CD14-positive monocyte (primary cell): Measurements from ENCODE around the gene PPP1R1B. TPM values are rescaled to one million over a fixed set of nuclear protein-coding genes. Genes with fewer than 3 reads are reported as not detected.

Source experiments
- DNase-seq, 3 donors: peaks; one replicate each; pipeline ENCODE4 v3.0.0-alpha.2; 2011 to 2022
- H2AFZ ChIP-seq: 2 replicates; pipeline ENCODE4 v1.6.0; 2012; ENCODE audit warnings: mild to moderate bottlenecking, low read depth, low read length, inconsistent platforms; ENCODE audit not compliant: insufficient read depth, poor library complexity, severe bottlenecking
- H3K27ac ChIP-seq, 2 donors: 1 replicate in 1 of 2; 2 replicates in 1 of 2; pipeline ENCODE4 v1.5.1; 2012 to 2013; ENCODE audit warnings: low read length in 2 of 2, control low read depth in 1 of 2, inconsistent platforms in 1 of 2, low read depth in 1 of 2, mild to moderate bottlenecking in 1 of 2
- H3K27me3 ChIP-seq, 2 donors: one replicate each; pipeline versions ENCODE4 v1.6.0 to v1.6.1; 2011 to 2013; ENCODE audit warnings: low read length in 2 of 2; ENCODE audit not compliant: control insufficient read depth in 2 of 2, insufficient read depth in 2 of 2
- H3K36me3 ChIP-seq, 2 donors: replicated peaks in 1 of 2; 1 replicate in 1 of 2; 2 replicates in 1 of 2; pipeline versions ENCODE4 v1.5.1 to v1.6.1; 2012 to 2013; ENCODE audit warnings: low read length in 2 of 2, control low read depth in 1 of 2, inconsistent platforms in 1 of 2, mild to moderate bottlenecking in 1 of 2; ENCODE audit not compliant: insufficient read depth in 2 of 2, control insufficient read depth in 1 of 2
- H3K4me1 ChIP-seq, 2 donors: 1 replicate in 1 of 2; 2 replicates in 1 of 2; pipeline versions ENCODE4 v1.5.1 to v1.6.1; 2012 to 2013; ENCODE audit warnings: low read length in 2 of 2, control low read depth in 1 of 2, inconsistent platforms in 1 of 2, mild to moderate bottlenecking in 1 of 2, moderate library complexity in 1 of 2; ENCODE audit not compliant: insufficient read depth in 2 of 2, control insufficient read depth in 1 of 2
- H3K4me2 ChIP-seq: replicated peaks from 2 replicates; pipeline ENCODE3; 2012; ENCODE audit warnings: low read length, moderate library complexity, mild to moderate bottlenecking; ENCODE audit not compliant: poor library complexity, severe bottlenecking; ENCODE audit errors: extremely low read depth
- H3K4me3 ChIP-seq, 3 experiments: fragments of 200-600 bp in 1 of 3; sonication (generic) in 1 of 3; replicated peaks in 1 of 3; 1 replicate in 2 of 3; 2 replicates in 1 of 3; pipeline ENCODE4 v1.5.1; 2011 to 2013; ENCODE audit warnings: low read length in 3 of 3, mild to moderate bottlenecking in 3 of 3, control low read depth in 2 of 3, low read depth in 2 of 3, inconsistent platforms in 1 of 3, moderate library complexity in 1 of 3
- H3K79me2 ChIP-seq: 2 replicates; pipeline ENCODE4 v1.6.0; 2012; ENCODE audit warnings: mild to moderate bottlenecking, control low read depth, inconsistent platforms, low read length, moderate library complexity; ENCODE audit not compliant: insufficient read depth
- H3K9ac ChIP-seq: 2 replicates; pipeline ENCODE4 v1.6.0; 2017; ENCODE audit warnings: low read length, mild to moderate bottlenecking; ENCODE audit not compliant: insufficient read depth, poor library complexity, severe bottlenecking
- H3K9me3 ChIP-seq, 2 donors: replicated peaks in 1 of 2; 1 replicate in 1 of 2; 2 replicates in 1 of 2; pipeline versions ENCODE4 v1.5.1 to v1.6.1; 2012 to 2013; ENCODE audit warnings: low read length in 2 of 2, control low read depth in 1 of 2; ENCODE audit not compliant: control insufficient read depth in 1 of 2, insufficient read depth in 1 of 2
- H4K20me1 ChIP-seq: 2 replicates; pipeline ENCODE4 v1.6.0; 2012; ENCODE audit warnings: mild to moderate bottlenecking, low read length, control low read depth, moderate library complexity; ENCODE audit not compliant: insufficient read depth
- H3K27ac Mint-ChIP-seq, 7 donors: one replicate each; pipeline ENCODE4 v1.8.0; 2020; ENCODE audit warnings: mild to moderate bottlenecking in 7 of 7, mixed read lengths in 7 of 7, moderate library complexity in 6 of 7, inconsistent platforms in 2 of 7
- H3K27me3 Mint-ChIP-seq, 3 donors: one replicate each; pipeline ENCODE4 v1.8.0; 2021 to 2022; ENCODE audit warnings: low read depth in 3 of 3, mild to moderate bottlenecking in 3 of 3, mixed read lengths in 3 of 3, moderate library complexity in 3 of 3, inconsistent platforms in 1 of 3
- H3K36me3 Mint-ChIP-seq, 2 donors: one replicate each; pipeline ENCODE4 v1.8.0; 2020; ENCODE audit warnings: mixed read lengths in 2 of 2, inconsistent platforms in 1 of 2, mild to moderate bottlenecking in 1 of 2
- H3K4me1 Mint-ChIP-seq: one replicate; pipeline ENCODE4 v1.8.0; 2020; ENCODE audit warnings: mild to moderate bottlenecking, mixed read lengths
- H3K4me3 Mint-ChIP-seq, 2 donors: one replicate each; pipeline ENCODE4 v1.8.0; 2020; ENCODE audit warnings: mild to moderate bottlenecking in 2 of 2, mixed read lengths in 2 of 2, moderate library complexity in 1 of 2
- H3K9me3 Mint-ChIP-seq, 7 donors: one replicate each; pipeline ENCODE4 v1.8.0; 2020 to 2022; ENCODE audit warnings: mixed read lengths in 7 of 7, mild to moderate bottlenecking in 6 of 7, moderate library complexity in 6 of 7, inconsistent platforms in 2 of 7
- WGBS: methylation state at CpG from one replicate; pipeline ENCODE4 v1.1.5; 2013; ENCODE audit warnings: missing lambda C conversion rate; ENCODE audit not compliant: insufficient coverage; 5-methylcytosine and 5-hydroxymethylcytosine counted together
- intact Hi-C, 2 donors: fragments of 100-400 bp; cut with micrococcal nuclease; formaldehyde crosslinking; loops; one replicate each; pipeline versions ENCODE4 v1.15.0 to v1.15.1; 2023
- polyA plus RNA-seq, 3 donors: library from polyadenylated mRNA; depleted of rRNA in 1 of 3; unstranded in 2 of 3; stranded (reverse) in 1 of 3; fragments of 300-500 nt in 2 of 3; fragments of >200 nt in 1 of 3; fragmentation: Illumina TruSeq in 2 of 3; gene quantifications; 1 replicate in 2 of 3; 2 replicates in 1 of 3; pipeline ENCODE4 v1.2.3, GENCODE V29; 2012 to 2021
- TF ChIP-seq, protein P1 (sequence below): fragments of 200-600 bp; IDR thresholded peaks from one replicate; pipeline ENCODE4 v1.8.0; 2022; ENCODE audit warnings: antibody characterized with exemption, mild to moderate bottlenecking

PPP1R1B gene
- polyA plus RNA-seq, 3 donors: 0.05 TPM; not detected in 2

DNA sequence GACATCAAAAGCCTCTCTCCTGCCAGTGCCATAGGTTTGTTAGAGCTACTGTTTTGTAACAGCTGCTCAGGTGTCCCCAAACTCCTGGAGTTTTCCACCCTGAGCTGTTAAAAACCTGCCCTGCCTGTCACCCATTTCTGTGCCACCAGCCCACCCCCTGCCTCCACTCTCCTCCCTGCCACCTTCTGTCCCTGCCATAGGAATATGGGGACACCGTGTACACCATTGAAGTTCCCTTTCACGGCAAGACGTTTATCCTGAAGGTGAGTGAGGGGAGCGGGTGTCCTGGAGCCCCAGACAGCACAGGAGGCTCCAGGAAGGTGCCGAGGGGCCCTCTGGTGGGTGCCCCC, 33.2 kb downstream of the PPP1R1B start:
- Mint-ChIP-seq H3K4me3 (no peak overlapping the region), H3K9me3 (no peaks in the 10 kb centered on the region), H3K27me3 (peaks cover 4 to 13% (median 9%) of the 10 kb centered on the region in 3 donors), H3K36me3 (peaks cover 51 to 73% of the 10 kb centered on the region in 2 donors), H3K4me1 (peaks cover 15% of the 10 kb centered on the region), H3K27ac (peak overlapping the region in 4 of 7 donors; percentile 19 to 80 (median 69))
- Histone ChIP-seq H3K4me3 (no peak overlapping the region), H2AFZ (no peak overlapping the region), H3K79me2 (no peaks in the 10 kb centered on the region), H3K27ac (peak overlapping the region; percentile 52 to 68), H3K9ac (no peak overlapping the region), H3K9me3 (no peaks in the 10 kb centered on the region), H3K4me2 (peak overlapping the region; percentile 14), H3K27me3 (peaks cover 0 to 1% of the 10 kb centered on the region in 2 donors), H4K20me1 (peaks cover 41% of the 10 kb centered on the region), H3K36me3 (peaks cover 54 to 66% of the 10 kb centered on the region in 2 donors), H3K4me1 (peaks cover 16 to 17% of the 10 kb centered on the region in 2 donors)
- intact Hi-C loops: no loop called here
- TF ChIP-seq, protein P1, sequence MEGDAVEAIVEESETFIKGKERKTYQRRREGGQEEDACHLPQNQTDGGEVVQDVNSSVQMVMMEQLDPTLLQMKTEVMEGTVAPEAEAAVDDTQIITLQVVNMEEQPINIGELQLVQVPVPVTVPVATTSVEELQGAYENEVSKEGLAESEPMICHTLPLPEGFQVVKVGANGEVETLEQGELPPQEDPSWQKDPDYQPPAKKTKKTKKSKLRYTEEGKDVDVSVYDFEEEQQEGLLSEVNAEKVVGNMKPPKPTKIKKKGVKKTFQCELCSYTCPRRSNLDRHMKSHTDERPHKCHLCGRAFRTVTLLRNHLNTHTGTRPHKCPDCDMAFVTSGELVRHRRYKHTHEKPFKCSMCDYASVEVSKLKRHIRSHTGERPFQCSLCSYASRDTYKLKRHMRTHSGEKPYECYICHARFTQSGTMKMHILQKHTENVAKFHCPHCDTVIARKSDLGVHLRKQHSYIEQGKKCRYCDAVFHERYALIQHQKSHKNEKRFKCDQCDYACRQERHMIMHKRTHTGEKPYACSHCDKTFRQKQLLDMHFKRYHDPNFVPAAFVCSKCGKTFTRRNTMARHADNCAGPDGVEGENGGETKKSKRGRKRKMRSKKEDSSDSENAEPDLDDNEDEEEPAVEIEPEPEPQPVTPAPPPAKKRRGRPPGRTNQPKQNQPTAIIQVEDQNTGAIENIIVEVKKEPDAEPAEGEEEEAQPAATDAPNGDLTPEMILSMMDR: no peak
- DNase-seq: no peak
- WGBS: 50% methylated on average over 4 of the region's 5 CpGs

DNA sequence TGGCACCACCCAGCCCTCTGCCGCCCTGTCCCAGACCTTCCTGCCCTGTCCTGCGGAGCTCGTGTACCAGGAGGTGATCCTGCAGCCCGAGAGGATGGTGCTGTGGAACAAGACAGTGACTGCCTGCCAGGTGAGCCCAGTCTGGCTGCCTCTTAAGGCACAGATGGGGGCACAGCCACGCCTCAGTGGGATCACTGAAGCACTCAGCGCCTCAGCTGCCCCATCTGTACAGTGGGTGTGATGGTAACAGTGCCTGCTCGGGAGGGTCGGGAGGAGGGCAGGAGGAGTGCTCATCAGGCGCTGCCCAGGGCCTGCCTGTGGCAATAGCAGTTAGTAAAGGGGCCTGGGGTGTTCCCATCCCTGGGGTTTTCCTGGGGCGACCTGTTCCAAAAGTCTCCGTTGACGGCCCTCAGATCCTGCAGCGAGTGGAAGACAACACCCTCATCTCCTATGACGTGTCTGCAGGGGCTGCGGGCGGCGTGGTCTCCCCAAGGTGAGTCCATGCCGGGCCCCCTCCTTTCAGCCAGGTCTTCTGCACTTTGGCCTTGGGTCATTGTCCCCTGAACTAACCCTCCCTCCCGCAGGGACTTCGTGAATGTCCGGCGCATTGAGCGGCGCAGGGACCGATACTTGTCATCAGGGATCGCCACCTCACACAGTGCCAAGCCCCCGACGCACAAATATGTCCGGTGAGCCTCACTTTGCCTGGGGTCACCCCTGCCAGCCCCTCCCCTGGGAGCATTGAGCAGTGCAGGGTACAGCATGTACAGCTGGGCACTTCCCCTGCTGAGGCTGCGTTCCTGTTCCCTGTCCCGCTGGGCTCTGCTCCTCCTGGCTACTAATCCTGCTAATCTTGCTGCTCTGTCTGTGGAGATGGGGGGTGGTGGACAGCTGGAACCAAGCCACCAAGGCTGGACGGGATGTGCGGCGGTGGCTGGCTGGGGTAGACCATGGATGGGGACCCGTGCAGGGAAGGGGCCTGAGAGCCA, 33.9 kb downstream of the PPP1R1B start:
- peaks cover 15% of the 10 kb centered on the region for H3K4me1 Mint-ChIP-seq
- H3K27ac ChIP-seq: no peak overlapping the region
- peaks cover 0 to 8% of the 10 kb centered on the region in 2 donors for H3K27me3 ChIP-seq
- TF ChIP-seq, protein P1: no peak
- peaks cover 0 to 3% (median 0%) of the 10 kb centered on the region in 7 donors for H3K9me3 Mint-ChIP-seq
- peaks cover 44 to 66% of the 10 kb centered on the region in 2 donors for H3K36me3 Mint-ChIP-seq
- no peaks in the 10 kb centered on the region for H3K9me3 ChIP-seq
- no peak overlapping the region for H3K4me2 ChIP-seq
- H3K4me1 ChIP-seq: peaks cover 16 to 17% of the 10 kb centered on the region in 2 donors
- H3K4me3 Mint-ChIP-seq: peak overlapping the region in 1 of 2 donors; percentile 41
- peak overlapping the region in 1 of 7 donors; percentile 24 for H3K27ac Mint-ChIP-seq
- H3K27me3 Mint-ChIP-seq: peaks cover 10 to 20% (median 15%) of the 10 kb centered on the region in 3 donors
- no peak overlapping the region for H3K9ac ChIP-seq
- H3K79me2 ChIP-seq: no peaks in the 10 kb centered on the region
- 92% methylated on average over 22 of the region's 35 CpGs for WGBS
- H4K20me1 ChIP-seq: peaks cover 36% of the 10 kb centered on the region
- H2AFZ ChIP-seq: no peak overlapping the region
- H3K36me3 ChIP-seq: peaks cover 54 to 59% of the 10 kb centered on the region in 2 donors
- DNase-seq: no peak
- H3K4me3 ChIP-seq: no peak overlapping the region
- intact Hi-C loops: no loop called here
